ENCODE data around the gene CAPN13. TPM values are rescaled to one million over a fixed set of nuclear protein-coding genes. Genes with fewer than 3 reads are reported as not detected.

Gene CAPN13
- total RNA-seq, 1 donor from 2014 or later, result not detected

- no peak for DNase-seq (ENCODE audit: low spot score in 2 of 2)
- Histone ChIP-seq H3K4me1 (no peaks in the 10 kb centered on the region), H3K9me3 (no peaks in the 10 kb centered on the region), H3K4me3 (no peak overlapping the region), H3K27me3 (no peaks in the 10 kb centered on the region), H3K27ac (no peak overlapping the region), H3K36me3 (no peaks in the 10 kb centered on the region)
- TF ChIP-seq CTCF (IDR thresholded peaks at IDR 0.05), result no peak
- intact Hi-C loops (cut with DNase I), result no loop called here
These were observed 40.6 kb downstream of the CAPN13 start for GRCh38 chr2:30766666-30767065.

DNA sequence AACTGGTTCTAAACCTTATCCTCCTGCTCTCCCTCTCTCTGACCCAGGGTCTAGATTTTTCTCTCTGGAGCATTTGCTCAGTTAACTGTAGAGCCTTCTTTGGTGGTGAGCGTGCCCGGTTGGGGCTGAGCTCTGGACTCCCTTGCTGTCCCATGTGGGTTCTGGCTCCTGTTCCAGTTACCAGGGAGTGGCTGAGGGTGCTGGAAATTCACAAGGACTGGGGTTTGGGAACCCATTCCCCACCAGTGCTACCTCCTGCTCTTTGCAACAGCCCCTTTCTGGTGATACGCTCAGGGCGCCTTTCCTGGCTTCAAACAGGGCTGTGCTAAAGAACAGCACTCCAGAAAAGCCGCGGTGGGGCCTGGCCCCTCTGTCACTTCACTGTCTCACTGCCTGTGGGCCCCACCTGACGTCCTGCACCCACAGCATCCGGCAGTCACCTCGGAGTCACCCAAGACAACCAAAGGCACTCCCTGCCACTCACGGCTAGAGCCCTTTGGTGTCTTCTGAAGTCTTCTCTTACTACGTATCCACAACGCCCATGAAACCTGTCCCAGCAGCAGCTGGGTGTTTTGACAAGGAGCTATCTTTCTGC, 41.3 kb downstream of the CAPN13 start:
- H3K4me1 ChIP-seq, result no peaks in the 10 kb centered on the region
- H3K27ac ChIP-seq, result no peak overlapping the region
- no peak for TF ChIP-seq CTCF (IDR thresholded peaks at IDR 0.05)
- no peaks in the 10 kb centered on the region for H3K36me3 ChIP-seq
- intact Hi-C loops (cut with DNase I), result no loop called here
- no peak for DNase-seq (ENCODE audit: low spot score in 2 of 2)
- no peaks in the 10 kb centered on the region for H3K27me3 ChIP-seq
- no peaks in the 10 kb centered on the region for H3K9me3 ChIP-seq
- H3K4me3 ChIP-seq, result no peak overlapping the region

GRCh38 chr2:30765191-30765590, 42.1 kb downstream of the CAPN13 start:
- Histone ChIP-seq H3K36me3 (no peaks in the 10 kb centered on the region), H3K27ac (no peak overlapping the region), H3K9me3 (no peaks in the 10 kb centered on the region), H3K4me3 (no peak overlapping the region), H3K4me1 (no peaks in the 10 kb centered on the region), H3K27me3 (no peaks in the 10 kb centered on the region)
- TF ChIP-seq CTCF (IDR thresholded peaks at IDR 0.05), result no peak
- intact Hi-C loops (cut with DNase I), result no loop called here
- no peak for DNase-seq (ENCODE audit: low spot score in 2 of 2)

GRCh38 chr2:30764021-30764800, 43.0 kb downstream of the CAPN13 start:
- Histone ChIP-seq H3K36me3 (no peaks in the 10 kb centered on the region), H3K27ac (no peak overlapping the region), H3K9me3 (no peaks in the 10 kb centered on the region), H3K27me3 (no peaks in the 10 kb centered on the region), H3K4me1 (no peaks in the 10 kb centered on the region), H3K4me3 (no peak overlapping the region)
- TF ChIP-seq CTCF (IDR thresholded peaks at IDR 0.05), result no peak
- intact Hi-C loops (cut with DNase I), result no loop called here
- DNase-seq (ENCODE audit: low spot score in 2 of 2), result peak in 1 of 2 donors; percentile 31

- no peak for TF ChIP-seq CTCF (IDR thresholded peaks at IDR 0.05)
- Histone ChIP-seq H3K4me3 (no peak overlapping the region), H3K36me3 (no peaks in the 10 kb centered on the region), H3K4me1 (no peaks in the 10 kb centered on the region), H3K9me3 (no peaks in the 10 kb centered on the region), H3K27ac (no peak overlapping the region), H3K27me3 (no peaks in the 10 kb centered on the region)
- intact Hi-C loops (cut with DNase I), result no loop called here
- peak in 1 of 2 donors; percentile 41 for DNase-seq (ENCODE audit: low spot score in 2 of 2)
These were observed 44.0 kb downstream of the CAPN13 start for GRCh38 chr2:30763151-30763660.
